Amniotic stem cell (primary cell): Measurements from ENCODE around the gene SGCE.

Source experiments
- DNase-seq: peaks from one replicate; lab custom pipeline; 2025; lab: John Stamatoyannopoulos, UW

SGCE gene

GRCh38 chr7:94565247-94565894 is 90.6 kb downstream of the SGCE start:
- no peak for DNase-seq

- DNase-seq = no peak
Observed at GRCh38 chr7:94562525-94562924, 93.4 kb downstream of the SGCE start.

GRCh38 chr7:94561841-94562514 is 94.0 kb downstream of the SGCE start:
- no peak for DNase-seq

- DNase-seq = no peak
Observed at GRCh38 chr7:94559972-94560371, 96.0 kb downstream of the SGCE start.

- DNase-seq = no peak
Observed at GRCh38 chr7:94557215-94557614, 98.7 kb downstream of the SGCE start.

GRCh38 chr7:94556028-94556427 is 99.9 kb downstream of the SGCE start:
- no peak for DNase-seq

GRCh38 chr7:94547126-94547525 is 108.8 kb downstream of the SGCE start:
- no peak for DNase-seq

- DNase-seq = no peak
Observed at GRCh38 chr7:94540428-94540827, 115.5 kb downstream of the SGCE start.
